ENCODE measurements around the gene SLA2.

- TF ChIP-seq CTCF (IDR thresholded peaks at IDR 0.05; ENCODE audit: insufficient read depth, low read length, poor library complexity, severe bottlenecking) = no peak
- no peak for TF ChIP-seq EZH2phosphoT487 (conservative IDR thresholded peaks at IDR 0.05; ENCODE audit: low read length)
Observed at GRCh38 chr20:36576081-36576445, 69.9 kb downstream of the SLA2 start.

Measured in SU-DHL-6 (cell line).